Germinal center (tissue), 1 donor: Measurements from ENCODE around the gene RPL15.
"Not testable (repeated sequence)": the region's sequence is repeated elsewhere in the genome, so short reads cannot be mapped to it uniquely, and the experiment has no call there.

ENCODE experiments used
- DNase-seq: peaks from one replicate; pipeline ENCODE4 v3.0.0; 2012; ENCODE audit warnings: mixed read lengths, low spot score

RPL15 gene

DNA sequence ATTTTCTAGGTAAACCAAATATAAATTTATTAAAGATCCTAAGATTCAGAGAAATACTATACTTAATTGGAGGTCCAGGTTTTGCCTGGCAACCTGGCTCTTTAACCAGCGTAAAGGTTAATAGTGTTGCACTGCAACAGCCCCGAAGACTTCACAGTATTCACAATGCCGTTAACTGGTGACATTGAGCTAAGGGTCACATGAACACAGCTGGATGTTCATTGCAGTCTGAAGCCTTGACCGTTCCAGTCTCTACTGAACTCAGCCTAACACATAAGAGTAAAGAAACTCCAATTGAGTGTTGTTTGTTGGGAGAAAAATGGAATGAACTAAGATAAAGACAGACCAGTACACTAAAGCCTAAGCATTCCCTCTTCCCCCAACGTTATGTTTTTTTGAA is 27.0 kb upstream of the RPL15 start:
- DNase-seq: no peak

DNA sequence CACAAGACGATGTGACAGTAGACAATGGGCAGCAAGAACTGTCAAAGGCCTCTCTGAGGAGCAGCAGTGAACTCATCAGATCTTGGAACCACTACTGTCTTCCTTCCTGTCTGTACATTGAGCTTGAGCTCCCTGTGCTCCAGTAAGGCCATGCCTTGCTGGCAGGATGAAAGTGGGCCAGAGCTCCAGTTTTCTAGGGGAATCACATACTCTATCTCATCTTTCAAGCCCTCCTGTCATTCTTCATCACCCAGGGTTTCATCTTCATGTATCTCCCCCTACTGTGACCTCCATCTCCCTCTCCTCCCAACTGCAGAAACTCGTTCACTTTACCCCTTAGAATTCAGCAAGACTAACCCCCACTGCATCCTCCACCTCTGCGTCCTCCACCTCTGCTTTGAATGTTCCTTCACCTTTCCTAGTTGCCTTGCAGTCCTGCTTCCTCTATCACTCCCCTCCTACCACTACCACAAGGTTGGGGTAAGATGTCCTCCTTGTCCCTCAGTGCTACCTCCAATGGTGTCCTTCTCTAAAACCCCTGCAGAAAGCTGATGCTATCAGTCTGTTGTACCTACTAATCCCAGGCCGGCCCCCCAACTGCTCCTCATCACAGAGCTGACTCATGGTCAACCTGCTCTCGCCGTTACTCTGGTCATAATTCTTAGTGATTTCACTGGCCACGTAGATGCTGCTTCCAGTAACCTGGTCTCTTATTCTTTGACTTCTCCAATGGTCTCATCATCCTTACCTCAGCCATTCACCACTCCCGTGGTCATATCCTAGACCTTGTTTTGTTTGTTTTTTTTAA is 22.5 kb upstream of the RPL15 start:
- no peak for DNase-seq

DNA sequence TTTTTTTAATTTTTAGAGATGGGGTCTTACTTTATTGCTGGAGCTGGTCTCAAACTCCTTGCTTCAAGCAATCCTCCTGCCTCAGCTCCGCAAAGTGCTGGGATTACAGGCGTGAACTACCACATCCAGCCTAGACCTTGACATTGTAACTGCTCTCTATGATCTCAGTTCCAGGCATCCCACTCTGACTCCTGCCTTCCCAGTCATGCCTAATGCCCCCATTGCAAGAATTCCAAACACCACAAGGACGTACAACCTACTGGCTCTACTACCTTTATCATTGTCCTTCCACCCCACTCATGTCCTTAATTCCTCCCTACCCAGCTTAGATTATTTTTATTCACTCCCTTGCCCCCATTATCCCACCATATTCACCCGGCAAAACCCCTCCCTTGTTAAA is 21.8 kb upstream of the RPL15 start:
- DNase-seq: no peak

DNA sequence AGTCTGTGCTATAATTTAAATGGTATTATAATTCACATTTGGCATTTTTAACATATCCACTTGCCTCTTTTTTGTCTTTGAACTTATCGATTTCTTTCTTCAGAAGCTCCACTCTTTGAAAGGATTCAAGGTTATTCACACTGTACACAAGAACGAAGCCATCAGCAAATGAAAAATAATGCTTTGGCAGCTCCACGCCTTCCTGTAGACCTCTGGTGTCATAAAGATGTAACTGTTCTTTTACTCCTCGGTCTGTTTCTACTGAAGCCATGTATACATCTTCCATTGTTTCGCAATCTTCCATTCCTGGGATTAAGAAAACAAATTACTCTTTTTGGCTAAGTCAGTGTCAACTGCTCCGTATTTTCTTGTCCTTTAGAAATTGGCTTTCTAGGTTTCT is 16.2 kb upstream of the RPL15 start:
- no peak for DNase-seq

DNA sequence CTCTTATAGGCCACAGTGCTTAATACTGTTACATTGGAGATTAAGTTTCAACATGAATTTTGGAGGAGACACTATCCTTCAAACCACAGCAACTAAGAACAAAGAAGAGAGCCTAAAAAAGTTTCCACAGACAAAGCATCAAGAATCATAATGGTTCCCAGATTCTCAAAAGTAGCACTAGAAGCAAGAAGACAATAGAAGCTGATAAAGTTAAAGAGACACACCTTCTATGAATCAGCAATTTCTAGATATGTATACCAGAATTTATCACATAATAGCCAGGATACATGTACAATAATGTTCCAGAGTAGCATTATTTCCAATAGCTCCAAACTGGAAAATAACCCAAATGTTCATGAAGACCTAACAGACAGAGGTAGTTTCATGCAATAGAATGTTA is 12.4 kb upstream of the RPL15 start:
- DNase-seq: no peak

DNA sequence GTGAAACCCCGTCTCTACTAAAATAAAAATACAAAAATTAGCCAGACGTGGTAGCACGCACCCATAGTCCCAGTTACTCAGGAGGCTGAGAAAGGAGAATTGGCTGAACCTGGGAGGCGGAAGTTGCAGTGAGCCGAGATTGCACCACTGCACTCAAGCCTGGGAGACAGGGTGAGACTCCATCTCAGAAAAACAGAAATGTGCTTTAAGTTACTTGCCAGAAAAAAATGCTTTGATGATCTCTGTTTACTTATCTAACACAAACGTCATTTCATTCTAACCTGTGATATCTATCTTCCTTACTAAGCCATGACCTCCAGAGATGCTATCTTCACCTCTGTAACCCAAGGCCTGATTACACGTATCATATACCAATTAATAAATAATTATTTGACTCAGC is 7.6 kb upstream of the RPL15 start:
- no peak for DNase-seq

DNA sequence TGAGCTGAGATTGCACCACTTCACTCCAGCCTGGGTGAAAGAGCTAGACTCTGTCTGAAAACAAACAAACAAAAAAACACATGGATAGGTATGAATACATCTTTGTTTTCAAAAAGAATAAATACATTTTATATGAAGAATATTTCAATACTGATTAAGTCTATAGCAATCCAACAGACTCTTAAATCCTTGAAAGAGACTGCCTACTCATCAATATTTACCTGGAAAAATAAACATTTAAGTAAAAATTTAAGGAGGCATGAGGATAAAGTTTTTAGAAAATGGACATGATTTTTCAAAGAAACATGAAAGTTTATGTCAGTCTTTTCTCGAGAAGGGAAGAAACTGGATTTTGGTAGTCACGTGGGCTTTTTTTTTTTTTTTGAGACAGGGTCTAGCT is 5.5 kb upstream of the RPL15 start:
- no peak for DNase-seq

DNA sequence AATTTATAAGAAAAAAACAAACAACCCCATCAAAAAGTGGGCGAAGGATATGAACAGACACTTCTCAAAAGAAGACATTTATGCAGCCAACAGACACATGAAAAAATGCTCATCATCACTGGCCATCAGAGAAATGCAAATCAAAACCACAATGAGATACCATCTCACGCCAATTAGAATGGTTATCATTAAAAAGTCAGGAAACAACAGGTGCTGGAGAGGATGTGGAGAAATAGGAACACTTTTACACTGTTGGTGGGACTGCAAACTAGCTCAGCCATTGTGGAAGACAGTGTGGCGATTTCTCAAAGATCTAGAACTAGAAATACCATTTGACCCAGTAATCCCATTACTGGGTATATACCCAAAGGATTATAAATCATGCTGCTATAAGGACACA is 4.6 kb upstream of the RPL15 start:
- DNase-seq: not testable (repeated sequence)

DNA sequence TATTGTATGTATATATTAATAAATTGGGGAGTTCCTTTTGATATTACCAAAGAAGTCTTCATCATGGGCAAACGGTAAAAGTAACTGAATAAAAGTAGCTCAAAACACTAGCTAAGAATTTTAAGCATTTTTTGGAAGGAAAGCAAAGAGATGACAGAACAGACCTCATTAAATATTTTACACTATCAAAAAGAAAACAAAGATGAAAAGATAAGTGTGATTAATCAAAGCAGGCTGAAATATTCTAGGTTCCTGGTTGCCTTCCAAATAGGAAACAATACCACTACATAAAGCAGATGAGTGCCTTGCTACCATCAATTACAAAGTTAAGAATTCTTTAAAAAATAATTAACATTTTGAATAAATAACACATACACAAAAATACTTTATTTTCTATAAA is 3.8 kb upstream of the RPL15 start:
- DNase-seq: no peak

DNA sequence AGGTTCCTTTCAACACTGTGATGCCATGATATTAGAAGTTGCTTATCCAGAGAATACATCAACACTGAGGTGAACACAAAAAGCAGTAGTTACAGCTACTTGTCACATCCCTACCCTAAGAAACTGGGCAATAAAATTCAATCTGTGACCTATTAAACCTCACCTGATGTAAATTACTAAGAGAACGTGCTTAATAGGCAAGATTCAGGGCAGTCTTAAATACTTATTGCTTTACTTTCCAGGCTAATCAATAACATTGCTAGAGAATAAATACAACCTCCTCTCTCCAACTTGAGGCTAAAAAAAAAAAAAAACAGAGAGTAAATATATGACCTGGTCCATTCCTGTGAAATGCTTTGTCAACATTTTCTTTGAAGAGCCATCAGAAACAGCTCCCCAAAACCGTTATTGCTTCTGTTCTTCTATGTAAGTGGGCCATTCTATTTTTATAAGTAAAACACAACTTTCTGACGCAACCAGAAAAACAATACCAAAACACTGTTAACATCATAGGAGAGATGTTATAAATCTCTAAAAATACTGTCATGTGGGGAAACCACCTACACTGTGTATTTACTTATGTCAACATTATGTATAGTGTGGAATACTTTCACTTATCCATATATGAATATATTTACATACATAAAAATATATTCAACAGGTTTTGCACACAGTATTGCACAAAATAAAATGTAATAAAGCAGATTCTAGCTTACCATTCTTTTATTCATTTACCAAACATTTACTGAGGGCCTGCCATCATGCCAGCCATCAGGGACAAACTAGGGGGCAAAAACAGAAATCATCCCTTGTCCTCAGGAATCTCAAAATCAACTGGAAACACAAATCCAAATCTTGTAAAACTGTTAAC is 2.8 kb upstream of the RPL15 start:
- no peak for DNase-seq

DNA sequence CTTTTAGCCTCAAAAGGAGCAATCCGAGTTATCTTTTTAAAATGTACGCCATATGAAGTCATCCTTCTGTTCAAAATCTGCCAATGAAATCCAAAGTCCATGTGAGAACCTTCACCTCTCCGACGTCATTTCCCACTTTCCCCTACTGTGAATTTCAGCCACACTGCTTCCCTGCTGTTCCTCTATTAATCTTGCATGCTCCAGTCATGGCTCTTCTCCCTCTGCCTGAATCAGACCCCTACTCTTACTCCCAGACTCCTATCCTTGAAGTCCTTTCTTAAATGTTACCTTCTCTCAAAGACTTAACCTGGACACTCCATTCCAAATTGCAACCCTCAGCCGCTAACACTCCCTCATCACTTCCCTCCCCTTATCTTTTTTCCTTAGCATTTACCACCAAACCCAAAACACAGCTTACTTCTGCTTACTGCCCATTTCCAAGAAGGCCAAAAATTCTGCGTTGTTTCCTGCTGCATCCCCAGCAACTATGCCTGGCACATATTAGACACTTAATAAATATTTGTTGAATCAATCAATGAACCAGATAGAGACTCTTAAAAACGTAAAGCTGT is 1.3 kb upstream of the RPL15 start:
- DNase-seq: no peak

DNA sequence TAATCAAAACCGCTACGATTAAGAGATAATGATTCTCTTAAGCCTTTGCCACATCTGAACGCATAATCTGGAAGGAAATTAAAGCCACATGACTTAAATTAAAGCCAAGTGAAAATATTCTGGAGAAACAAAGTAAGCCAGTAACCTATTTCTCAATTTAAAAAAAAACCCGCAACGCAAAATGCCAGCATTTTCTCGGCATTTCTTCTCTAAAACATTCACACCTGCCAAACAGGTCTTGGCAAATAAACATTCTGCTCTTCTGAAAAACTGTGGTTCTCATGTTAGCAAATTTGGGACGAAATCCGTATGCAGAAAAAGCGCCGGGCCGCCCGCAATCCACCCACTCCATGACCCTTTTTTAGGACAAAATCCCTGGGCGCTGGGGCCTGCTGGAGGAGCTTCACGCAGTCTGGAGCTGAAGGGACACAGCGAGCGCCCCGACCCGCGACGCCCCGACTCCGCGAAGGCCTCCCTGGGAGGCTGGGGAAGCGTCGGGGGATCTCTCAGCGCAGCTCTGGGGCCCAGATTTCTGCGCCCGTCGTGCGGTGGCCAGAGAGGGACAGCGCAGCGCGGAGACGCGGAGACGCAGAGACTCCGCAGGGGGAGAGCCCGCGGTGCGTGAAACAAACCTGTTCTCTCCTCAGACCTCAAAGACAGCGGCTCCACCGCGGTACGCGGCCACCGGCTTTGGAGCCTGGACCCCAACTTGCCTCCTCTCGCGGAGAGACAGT is 613 bp upstream of the RPL15 start:
- peak; percentile 51 for DNase-seq

DNA sequence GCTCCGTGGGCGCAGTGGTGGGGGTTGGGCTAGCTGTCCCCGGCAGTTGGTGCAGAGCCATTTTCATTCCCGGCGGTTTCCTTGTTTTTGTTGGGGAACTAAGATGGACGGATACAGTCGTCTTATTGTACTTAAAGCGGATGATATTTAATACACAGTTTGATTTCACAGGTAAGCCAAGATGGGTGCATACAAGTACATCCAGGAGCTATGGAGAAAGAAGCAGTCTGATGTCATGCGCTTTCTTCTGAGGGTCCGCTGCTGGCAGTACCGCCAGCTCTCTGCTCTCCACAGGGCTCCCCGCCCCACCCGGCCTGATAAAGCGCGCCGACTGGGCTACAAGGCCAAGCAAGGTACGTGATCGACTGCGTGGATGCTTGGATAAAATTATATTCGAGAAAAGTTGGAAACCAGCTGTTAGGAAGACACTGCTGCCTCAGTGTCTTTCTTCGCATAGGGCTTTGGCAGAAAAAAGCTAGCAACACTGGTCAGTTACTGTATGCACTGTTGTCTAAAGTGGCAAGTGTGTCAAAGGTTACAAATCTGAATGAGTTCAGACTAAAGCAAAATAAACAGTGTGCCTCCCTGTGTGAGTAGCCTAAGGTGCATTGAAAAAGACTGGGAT is 859 bp downstream of the RPL15 start:
- not testable (repeated sequence) for DNase-seq

DNA sequence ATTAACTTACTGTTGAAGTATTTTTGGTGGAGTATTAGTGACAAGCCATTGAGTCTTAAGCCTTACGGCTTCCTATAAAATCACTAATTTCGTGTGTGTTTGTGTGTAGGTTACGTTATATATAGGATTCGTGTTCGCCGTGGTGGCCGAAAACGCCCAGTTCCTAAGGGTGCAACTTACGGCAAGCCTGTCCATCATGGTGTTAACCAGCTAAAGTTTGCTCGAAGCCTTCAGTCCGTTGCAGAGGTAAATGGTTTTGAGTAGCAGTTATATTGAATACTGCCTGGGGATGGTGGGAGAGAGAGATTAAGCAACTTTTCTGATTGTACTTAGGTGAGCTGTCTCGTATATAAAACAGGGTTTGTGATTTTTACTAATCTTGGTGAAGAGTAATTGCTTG is 1.4 kb downstream of the RPL15 start:
- not testable (repeated sequence) for DNase-seq

DNA sequence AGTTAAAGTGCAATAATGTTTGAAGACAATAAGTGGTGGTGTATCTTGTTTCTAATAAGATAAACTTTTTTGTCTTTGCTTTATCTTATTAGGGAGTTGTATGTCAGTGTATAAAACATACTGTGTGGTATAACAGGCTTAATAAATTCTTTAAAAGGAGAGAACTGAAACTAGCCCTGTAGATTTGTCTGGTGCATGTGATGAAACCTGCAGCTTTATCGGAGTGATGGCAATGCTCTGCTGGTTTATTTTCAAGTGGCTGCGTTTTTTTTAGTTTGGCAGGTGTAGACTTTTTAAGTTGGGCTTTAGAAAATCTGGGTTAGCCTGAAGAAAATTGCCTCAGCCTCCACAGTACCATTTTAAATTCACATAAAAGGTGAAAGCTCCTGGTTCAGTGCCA is 2.7 kb downstream of the RPL15 start:
- DNase-seq: peak; percentile 10

DNA sequence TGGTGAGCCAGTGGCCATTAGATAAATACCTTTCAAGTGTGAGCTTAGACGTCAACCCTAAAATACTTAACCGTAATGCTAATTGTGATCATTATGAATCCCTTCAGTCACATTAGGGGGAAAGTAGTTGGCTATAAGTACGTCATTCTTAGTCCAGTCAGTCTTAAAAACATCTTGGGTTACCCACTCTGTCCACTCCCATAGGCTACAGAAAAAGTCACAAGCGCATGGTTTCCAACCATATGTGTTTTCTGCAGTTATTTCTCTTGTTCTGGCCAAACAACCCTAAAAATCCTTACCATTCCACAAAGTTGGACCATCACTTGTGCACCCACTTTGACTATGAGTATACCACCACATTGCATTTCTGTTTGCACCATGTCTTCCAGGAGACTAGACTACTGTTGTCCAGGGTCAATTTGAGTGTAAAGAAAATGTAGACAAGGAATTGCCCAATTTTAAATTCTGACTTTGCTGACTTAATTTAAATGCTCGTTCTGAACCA is 3.3 kb downstream of the RPL15 start:
- DNase-seq: no peak

DNA sequence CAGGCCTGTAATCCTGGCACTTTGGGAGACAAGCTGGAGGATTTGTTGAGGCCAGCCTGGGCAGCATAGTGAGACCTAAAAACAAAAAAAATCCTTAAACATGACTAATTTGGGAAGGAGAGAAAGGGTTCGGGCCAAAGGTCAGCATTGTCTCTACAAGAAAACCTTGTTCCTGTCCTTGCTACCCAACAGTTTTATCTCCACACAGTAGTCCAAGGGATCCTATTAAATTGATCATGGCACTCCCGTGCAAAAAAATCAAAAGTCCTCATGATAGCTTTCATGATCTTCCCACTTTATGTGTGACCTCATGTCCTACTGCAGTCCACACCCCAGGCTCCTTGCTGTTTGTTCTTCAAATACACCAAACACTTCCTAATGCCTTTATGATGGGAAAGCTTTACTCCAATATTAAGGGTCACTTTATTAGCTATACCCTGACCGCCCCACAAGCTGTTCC is 4.2 kb downstream of the RPL15 start:
- no peak for DNase-seq

DNA sequence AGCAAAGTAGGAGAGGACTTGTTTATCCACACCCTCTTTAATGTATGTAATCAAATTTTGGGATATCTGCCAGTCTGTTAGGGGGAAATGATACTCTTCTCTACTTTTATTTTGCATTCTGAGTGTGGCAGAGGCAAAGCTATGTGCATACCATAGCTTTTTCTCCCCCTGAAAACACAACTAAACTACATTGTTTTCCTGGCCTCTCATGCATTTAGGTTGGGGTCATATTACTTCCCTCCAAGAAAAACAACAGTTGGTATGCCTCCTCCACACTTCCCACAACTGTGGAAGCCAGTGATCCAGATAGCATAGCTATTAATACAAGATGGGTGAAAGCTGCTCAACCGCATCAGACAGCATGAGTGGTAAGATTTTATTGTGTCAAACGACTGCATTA is 6.9 kb downstream of the RPL15 start:
- no peak for DNase-seq

DNA sequence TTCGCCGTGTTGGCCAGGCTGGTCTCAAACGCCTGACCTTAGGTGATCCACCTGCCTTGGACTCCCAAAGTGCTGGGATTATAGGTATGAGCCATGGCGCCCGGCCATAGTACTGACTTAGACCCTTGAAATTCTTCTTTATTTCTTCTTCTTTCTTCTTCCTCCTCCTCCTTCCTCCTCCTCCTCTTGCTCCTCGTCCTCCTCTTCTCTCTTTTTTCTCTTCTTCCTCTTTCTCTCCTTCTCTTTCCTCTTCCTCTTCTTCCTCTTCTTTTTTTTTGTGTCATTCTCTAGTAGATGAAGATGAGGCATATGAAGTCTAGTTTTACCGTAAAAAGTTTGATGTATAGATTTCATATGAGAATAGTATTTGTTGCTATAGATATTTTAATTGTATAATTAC is 9.3 kb downstream of the RPL15 start:
- DNase-seq: no peak

DNA sequence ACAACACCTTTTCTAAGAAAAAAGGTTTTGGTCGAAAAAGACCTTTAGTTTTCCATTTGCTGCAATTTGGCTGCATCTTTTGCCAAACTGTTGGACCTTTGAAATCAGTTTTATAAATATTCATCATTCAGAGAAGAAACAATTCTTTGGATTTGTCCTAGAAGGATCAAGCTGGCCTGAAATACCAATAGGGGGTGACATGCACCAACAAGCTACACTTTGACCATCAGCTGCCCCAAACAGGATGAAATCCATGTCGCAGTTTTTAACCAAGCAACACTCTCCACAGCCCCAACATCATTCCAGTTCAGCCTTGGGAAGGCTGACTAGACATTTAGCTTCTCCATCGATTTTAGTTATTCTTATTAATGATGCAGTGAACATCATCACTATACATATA is 9.8 kb downstream of the RPL15 start:
- DNase-seq: no peak

DNA sequence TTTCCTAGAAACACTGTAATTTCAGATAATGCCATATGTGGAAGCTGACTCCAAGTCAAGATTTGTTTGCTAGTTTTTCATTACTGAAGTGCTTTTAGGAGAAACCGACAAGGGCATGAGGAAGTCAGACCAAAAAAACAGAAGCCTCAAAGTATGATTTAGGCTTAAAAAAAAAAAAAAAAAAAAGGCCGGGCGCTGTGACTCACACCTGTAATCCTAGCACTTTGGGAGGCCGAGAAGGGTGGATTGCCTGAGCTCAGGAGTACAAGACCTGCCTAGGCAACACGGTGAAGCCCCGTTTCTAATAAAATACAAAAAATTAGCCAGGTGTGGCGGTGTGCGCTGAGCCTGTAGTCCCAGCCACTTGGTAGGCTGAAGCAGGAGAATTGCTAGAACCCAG is 11.6 kb downstream of the RPL15 start:
- DNase-seq: no peak

DNA sequence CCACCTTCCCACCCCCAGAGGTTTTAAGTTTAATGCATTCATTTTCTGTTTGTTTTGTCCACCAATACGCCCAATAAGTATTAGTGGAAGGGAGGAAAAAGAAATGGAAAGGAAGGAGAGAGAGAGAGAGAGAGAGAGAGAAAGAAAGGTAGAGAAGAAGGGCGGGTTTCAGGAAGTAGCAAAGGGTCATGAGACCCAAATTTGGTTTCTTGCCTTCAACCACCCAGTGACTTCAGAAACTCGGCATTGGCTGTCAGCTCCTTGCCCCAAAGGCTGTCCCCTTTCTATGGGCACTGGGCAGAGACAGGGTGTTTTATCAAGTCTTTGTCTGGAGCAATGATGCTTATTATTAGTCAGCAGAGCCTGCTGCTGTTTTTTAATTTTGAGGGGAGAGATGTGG is 14.7 kb downstream of the RPL15 start:
- DNase-seq: no peak
